HG03066 (cell line): ENCODE results near the gene EXOC8.
A peak's percentile ranks its signal among the peaks of the same experiment; 100 is the strongest.

Experiments used
- ATAC-seq: cut with Tn5 transposase; IDR thresholded peaks from one replicate; pipeline ENCODE4 v1.9.1; 2021; ENCODE audit warnings: low read depth; ENCODE audit not compliant: unreplicated experiment

Gene EXOC8, protein sequence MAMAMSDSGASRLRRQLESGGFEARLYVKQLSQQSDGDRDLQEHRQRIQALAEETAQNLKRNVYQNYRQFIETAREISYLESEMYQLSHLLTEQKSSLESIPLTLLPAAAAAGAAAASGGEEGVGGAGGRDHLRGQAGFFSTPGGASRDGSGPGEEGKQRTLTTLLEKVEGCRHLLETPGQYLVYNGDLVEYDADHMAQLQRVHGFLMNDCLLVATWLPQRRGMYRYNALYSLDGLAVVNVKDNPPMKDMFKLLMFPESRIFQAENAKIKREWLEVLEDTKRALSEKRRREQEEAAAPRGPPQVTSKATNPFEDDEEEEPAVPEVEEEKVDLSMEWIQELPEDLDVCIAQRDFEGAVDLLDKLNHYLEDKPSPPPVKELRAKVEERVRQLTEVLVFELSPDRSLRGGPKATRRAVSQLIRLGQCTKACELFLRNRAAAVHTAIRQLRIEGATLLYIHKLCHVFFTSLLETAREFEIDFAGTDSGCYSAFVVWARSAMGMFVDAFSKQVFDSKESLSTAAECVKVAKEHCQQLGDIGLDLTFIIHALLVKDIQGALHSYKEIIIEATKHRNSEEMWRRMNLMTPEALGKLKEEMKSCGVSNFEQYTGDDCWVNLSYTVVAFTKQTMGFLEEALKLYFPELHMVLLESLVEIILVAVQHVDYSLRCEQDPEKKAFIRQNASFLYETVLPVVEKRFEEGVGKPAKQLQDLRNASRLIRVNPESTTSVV

DNA sequence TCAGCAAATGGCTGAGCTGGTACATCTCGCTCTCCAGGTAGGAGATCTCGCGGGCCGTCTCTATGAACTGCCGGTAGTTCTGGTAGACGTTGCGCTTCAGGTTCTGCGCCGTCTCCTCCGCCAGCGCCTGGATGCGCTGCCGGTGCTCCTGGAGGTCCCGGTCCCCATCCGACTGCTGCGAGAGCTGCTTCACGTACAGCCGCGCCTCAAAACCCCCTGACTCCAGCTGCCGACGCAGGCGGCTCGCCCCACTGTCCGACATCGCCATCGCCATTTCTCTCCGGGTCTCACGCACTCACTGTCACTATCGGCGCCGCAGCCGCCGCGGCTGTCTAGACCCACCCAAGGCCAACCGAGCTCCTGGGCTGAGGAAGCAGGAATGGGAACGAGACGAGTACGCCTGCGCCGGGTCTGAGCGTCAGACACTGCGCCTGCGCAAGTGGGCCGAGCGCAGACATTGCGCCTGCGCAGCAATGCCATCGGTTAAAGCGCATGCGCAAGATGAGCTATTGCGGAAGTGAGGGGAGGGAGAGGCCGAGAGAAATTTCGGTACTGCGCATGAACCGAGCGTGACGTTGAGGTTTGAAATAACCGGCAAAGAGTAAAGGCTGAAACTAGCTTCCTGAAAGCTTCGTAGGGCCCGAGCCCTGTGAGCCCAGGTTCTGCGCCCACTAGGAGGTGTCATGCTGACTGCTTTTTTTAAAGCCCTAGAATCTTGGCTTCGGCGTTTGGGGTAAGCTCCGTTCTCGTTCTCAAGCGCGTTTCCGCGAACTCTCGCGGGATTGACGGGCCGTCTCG is at the start of gene EXOC8:
Gene EXOC8, minus strand, starts transcription at position 381 of the 798 bp plus-strand sequence. Its CDS starts 107 bp downstream, at position 274.
- ATAC-seq = peak; percentile 69

DNA sequence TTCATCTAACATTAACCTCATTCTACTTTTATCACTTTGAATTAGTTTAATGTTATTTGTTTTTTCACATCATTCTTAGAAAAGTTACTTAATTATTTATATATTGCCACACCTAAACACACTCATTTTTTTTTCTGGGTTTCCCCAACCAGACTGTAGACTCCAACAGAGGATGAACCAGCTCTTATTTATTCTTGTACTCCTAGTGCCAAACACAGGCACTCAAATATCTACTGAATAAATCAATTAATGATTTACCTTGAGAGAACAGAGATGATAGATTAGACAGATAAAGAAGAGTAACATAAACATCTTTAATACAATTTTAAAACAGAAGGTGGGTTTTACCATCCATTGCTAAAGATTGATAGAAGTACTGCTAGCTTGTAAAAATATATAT is 48.8 kb upstream of the EXOC8 start:
- no peak for ATAC-seq

DNA sequence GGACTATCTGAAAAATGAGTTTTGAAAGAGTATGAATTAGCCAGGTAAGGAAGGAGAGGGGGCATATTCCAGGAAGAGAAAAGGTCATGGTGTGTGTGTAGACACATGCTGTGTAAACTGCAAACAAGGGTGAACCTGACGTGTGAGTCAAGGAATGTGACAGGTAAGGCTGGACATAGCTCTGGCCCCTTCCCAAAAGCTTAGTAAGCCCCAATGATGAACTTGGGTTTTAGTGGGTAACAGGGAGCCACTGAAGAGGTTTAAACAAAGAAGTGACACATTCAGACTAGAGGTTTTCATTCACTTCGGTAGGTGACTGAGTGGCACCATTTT is 47.7 kb upstream of the EXOC8 start:
- ATAC-seq = no peak

DNA sequence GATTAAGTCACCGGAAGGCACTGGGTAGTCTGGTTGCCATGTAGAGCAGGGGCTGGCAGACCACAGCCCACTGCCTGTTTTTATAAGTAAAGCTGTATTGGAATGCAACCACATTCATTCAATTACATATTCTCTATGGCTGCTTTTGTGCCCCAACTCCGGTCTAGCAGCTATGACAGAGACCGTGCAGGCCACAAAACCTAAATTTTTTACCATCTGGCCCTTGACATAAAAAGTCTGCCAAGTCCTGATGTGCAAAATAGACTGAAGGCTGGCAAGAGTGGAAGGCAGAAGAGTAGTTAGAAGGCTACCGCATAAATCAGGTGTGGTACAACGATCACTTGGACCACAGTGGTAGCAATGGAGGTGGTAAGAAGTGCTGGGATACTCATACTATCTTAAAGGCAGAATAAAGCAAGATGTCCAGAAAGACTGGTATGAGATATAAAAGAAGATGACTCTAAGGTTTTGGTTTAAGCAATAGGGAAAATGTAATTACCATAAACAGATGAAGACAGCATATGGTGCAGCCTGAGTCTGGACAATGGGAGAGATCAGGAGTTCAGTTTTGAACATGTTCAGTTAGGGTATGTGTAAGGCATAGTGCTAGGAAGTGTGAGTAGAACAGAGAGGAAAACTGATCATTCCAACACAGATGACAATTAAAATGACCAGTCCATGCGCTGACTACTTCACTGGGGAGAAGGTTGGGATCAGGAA is 47.2 kb upstream of the EXOC8 start:
- ATAC-seq = no peak

DNA sequence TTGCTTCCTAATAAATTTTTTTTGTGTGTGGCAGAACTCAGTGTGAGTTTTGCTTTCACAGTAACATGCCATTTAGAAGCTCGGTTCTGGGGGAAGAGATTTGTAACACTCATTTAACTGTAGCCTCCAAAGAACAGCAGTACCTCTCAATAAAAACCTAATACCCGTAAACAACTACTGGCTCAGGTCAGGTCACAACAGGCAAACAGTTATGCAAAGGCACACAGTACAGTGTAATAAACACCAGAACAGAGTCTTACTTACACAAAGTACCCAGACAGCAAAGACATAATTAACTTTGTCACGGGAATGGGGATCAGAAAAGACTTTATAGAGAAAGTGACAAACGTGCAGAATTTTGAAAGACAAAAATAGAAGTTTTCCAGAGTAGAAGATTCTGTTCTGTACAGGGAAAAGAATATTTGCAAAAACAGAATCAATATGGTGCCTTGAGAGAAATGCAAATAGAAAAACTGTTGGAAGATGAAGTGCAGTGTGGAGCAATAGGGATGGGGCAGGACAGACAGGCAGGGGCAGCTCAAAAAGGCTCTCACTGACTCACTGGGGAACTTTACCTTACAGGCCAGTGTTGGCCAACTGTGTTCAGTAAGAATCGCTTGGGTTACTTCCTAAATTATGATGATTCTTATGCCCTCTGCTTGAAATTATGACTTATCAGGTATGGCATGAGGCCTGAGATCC is 45.7 kb upstream of the EXOC8 start:
- ATAC-seq = no peak

DNA sequence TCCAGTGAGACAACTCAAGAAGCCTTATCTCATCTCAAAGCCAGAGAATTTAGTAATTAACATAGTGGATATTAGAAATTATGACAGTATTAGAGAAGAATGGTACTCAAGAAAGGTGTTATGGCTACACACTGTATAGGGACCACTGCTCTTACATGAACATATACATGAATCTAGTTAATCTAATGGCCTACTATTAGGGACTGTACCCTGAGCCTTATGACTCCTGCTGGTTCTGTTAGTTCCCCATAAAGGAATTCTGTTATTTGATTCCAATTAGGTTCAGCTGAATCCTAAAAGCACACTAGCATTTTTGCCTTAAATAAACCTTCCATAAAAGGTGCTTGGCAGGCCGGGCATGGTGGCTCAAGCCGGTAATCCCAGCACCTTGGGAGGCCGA is 44.8 kb upstream of the EXOC8 start:
- ATAC-seq = no peak

DNA sequence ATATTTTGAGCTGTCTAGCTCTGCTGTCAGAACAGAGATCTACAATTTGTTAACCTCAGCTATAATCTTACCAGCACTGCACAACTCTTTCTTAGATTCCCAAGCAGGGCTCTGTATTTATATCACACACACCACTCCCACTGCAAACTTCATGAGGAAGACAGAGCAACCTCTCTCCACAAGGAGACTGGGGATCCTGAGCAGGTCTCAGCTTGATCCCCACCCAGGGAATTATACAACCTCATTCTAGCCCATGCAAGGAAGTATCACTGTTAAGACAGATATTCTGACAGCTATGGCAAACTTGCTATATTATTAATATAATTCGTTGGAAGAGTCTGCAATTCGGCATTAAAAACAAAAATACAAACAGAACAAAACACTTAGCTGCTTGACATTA is 44.1 kb upstream of the EXOC8 start:
- no peak for ATAC-seq

DNA sequence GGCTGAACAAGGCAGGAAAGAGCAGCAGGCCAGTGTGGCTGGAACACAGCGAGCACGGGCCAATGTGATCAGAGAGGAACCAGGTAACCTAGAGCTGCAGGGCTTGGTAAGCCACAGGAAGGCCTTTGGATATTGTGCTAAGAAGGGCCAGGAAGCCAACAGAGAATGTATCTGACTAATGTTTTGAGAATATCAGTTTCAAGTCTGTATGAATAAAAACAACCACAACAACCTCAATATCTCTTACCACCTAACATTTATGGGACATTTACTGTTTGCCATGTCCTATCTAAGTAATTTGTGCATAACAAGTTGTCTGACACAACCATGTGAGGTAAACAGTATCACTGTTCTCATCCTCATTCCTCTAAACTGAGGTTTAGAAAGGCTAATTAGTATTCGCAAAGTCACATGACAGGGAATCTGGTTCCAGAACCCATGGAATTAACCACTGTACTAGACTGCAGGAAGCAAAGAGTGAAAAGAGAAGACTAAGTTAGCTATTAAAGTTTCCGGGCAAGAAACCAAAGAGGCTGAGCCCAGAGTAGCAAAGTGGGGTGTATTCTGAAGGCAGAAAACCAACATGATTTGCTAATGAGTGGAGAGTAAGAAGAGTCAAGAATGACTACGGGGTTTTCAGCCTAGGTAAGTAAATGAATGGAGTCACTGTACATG is 39.4 kb upstream of the EXOC8 start:
- no peak for ATAC-seq

DNA sequence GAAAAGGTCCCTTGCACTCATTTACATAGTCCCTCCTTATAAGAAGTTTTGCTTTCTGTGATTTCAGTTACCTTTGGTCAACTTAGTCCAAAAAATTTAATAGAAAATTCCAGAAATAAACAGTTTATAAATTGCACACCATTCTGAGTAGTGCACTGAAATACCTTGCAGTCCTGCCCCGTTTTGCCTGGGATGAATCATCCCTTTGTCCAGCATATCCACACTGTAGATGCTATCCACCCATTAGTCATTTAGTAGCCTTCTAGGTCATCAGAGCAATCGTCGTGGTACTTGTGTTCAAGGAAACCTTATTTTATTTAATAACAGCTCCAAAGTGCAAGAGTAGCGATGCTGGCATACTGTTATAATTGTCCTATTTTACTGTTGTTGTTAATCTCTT is 38.4 kb upstream of the EXOC8 start:
- ATAC-seq = no peak

DNA sequence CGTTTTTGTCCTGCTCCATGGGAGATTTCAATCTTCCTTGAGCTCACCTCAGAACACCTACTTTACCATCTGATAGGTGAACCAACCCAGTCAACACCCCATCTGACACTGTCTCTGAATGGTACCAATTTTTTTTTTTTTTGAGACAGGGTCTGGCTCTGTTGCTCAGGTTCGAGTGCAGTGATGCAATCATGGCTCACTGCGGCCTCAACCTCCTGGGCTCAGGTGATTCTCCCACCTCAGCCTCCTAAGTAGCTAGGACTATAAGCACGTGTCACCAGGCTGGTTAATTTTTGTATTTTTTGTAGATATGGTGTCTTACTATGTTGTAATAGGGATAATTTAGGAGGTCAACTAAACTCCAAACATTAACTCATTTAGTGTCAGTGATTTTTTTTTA is 36.7 kb upstream of the EXOC8 start:
- no peak for ATAC-seq

DNA sequence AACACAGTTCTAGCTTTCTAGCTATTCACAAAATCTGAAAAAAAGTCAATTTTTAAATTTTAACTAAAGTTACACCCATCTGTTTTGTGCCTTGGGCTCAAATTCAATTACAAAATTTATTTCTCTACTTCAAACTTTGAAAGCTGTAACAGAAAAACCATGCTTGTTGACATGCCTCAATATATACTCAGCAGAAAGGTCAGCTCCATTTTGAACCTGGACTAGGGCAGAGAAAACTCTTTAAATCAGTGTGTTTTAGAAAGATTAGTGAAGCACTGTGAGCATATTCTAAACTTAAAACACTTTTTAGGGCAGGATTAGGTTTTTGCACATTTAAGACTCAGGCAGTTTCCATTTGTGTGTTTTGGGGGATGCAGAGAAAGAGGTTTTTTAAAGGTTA is 34.8 kb upstream of the EXOC8 start:
- ATAC-seq = no peak

DNA sequence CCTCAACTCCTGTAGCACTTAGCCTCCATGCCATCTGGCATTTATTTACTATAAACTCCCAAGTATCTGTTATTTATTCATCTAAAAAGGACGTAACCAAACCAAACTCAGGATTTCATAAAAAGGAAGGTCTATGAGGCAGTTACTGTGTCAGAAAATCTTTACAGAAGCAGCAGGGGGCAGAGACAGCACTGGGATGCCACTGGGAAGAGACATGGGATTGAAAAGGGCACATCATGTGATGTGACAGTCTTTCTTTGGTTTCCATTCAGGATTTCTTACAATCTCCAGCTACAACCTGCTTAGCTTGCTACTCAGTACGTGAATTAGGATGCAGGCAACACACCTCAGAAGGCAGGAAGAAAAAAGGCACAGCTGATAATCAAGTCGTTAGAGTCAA is 31.6 kb upstream of the EXOC8 start:
- ATAC-seq = no peak

DNA sequence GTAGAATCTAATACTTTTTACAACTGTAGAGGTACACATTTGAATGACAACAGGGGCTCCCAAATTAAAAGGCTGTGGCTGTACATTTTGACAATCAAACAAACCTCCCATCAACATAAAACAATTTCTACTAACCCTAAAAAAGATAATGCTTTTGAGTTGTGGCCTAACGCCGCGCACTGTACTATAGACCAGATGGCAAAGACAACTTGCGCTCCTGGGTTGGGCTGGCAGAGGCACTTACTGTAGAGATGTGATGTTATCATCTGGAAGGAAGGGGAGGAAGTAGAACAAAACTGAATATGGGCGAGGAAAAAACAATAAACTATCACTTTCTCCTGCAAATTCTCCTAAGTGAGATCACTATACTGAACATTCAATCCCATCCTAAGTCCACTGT is 26.5 kb upstream of the EXOC8 start:
- no peak for ATAC-seq

DNA sequence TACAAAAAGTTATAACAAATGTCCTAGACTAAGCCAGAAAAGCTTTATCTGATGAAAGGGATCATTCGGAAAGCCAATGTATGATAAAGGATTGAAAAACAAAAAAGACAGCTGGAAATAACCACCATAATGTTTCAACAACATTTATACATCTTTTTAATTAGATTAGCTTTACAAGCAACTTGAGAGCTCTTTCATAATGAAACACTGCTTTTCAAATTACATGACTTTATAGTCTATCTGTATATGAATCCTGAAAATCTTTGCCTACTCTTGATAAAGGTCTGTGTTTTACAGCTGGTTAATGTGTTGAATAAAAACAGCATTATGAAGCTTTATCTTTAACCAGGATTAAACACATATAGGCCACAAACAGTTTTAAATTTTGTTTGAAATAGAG is 26.0 kb upstream of the EXOC8 start:
- no peak for ATAC-seq

DNA sequence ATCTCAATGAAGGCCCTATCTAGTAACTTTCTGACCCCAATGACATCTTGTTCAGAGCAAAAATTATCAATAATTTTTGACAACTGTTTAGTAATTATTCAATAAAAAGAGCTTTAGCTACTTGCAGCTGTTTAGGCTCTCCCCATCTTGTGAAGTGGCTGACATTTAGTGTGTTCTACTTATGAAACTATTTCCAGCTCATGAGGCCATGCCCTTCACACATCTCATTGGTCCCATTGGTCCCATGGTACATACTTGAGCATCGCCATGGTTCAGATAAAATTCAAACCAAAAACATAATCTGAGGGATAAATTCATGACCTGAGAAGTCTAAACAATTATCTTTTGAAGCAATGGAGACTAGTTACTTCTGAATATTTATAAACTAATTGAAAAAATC is 24.7 kb upstream of the EXOC8 start:
- no peak for ATAC-seq

DNA sequence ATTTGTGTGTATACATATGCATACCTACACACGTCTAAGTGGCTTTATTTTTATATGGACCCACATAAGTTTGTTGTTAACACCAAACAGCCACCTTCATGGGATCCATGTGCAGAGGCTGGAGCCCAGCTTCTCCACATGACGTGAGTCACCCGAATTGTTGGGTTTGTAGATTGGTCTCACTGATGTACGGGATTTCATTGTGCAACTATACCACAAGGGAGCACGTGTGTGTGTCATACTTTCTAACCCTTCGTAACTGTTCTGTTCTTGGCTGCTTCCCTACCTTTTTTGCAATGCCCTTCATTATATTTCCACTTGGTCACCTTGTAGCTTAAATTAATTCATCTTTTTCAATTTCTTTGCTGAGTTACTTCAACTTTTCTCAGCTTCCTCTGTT is 21.5 kb upstream of the EXOC8 start:
- no peak for ATAC-seq

DNA sequence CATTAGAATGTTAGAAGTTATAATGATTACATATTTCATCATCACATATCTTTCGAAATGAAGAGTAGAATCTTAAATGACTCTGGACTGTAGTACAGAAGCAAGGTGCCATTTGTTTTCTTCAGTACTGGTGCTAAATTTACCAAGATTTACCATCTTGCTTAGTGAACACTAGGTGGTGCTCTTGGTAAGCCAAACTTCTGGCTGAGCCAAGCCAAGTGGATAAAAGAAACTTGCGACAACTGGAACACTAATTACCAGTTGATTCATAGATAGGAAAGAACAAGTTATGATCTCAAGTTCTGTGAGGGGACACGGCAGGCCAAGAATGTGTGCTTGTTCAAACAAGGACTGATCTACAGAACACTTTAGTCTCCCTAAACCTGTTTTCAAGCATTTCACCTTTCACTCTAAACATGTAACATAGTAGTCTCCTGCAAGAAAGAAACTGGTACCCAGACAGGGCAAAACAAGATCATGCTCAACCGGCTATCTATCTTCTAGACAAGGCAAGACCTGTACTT is 20.2 kb upstream of the EXOC8 start:
- peak; percentile 72 for ATAC-seq

DNA sequence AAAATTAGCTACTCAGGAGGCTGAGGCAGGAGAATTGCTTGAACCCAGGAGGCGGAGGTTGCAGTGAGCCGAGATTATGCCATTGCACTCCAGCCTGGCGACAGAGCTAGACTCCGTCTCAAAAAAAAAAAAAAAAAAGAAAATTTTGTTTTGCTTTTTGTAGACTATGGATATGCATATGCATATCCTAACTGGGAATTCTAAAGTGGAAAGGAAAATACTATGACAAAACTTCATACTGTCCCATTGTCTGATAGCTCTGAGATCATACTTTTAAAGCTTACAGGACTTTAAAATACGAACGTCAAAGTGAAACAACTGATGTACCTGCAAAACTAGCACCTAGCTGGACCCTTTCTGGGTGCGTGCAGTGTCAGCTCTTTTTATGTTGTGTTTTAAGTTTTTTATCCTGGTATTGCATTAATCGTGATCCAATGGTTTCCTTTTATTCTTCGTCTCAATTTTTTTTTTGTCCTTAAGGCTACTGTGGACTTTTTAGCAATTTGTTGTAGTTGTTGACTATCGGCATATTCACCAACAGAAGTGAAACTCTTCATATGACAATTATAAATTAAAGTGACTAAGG is 19.6 kb upstream of the EXOC8 start:
- ATAC-seq = no peak

DNA sequence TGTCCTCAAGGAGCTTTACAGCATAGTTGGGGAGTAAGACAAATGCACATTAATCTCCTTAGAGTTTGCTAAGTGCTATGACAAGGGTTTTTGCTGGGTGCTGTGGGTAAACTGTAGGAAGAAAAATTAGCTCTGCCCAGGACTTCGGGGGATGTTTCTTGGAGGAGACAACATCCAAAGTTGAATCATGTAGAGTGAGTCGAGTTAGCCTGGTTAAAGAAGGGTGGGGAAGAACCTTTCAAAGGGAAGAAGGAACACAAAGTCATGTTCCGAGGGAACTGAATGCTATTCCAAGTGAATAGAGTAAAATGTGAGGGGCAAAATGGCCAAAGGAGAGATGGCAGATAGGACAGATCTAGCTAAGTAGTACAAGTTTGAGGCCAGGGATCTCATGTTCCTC is 17.5 kb upstream of the EXOC8 start:
- ATAC-seq = no peak
